Measurements from ENCODE around the gene RNF213.
"Not testable (repeated sequence)": the region's sequence is repeated elsewhere in the genome, so short reads cannot be mapped to it uniquely, and the experiment has no call there.

RNF213 gene

GRCh38 chr17:80296221-80296620 lies 35.6 kb downstream of the RNF213 start:
- DNase-seq: no peak

GRCh38 chr17:80297996-80298560 lies 37.4 kb downstream of the RNF213 start:
- DNase-seq: no peak

- not testable (repeated sequence) for DNase-seq
These were observed 38.9 kb downstream of the RNF213 start for GRCh38 chr17:80299350-80300100.

GRCh38 chr17:80300756-80301155 lies 40.1 kb downstream of the RNF213 start:
- DNase-seq: not testable (repeated sequence)

- DNase-seq: no peak
These were observed 43.2 kb downstream of the RNF213 start for GRCh38 chr17:80303824-80304223.

- DNase-seq: no peak
These were observed 47.5 kb downstream of the RNF213 start for GRCh38 chr17:80307994-80308691.

GRCh38 chr17:80308692-80309517 lies 48.3 kb downstream of the RNF213 start:
- DNase-seq: no peak

- no peak for DNase-seq
These were observed 50.7 kb downstream of the RNF213 start for GRCh38 chr17:80311216-80311827.

GRCh38 chr17:80312621-80313135 lies 52.0 kb downstream of the RNF213 start:
- no peak for DNase-seq

GRCh38 chr17:80313160-80313829 lies 52.6 kb downstream of the RNF213 start:
- DNase-seq: no peak

GRCh38 chr17:80313946-80314345 lies 53.3 kb downstream of the RNF213 start:
- not testable (repeated sequence) for DNase-seq

- DNase-seq: no peak
These were observed 55.0 kb downstream of the RNF213 start for GRCh38 chr17:80315517-80316182.

- DNase-seq: no peak
These were observed 55.8 kb downstream of the RNF213 start for GRCh38 chr17:80316431-80316830.

- DNase-seq: no peak
These were observed 56.5 kb downstream of the RNF213 start for GRCh38 chr17:80316927-80317705.

- DNase-seq: no peak
These were observed 57.0 kb downstream of the RNF213 start for GRCh38 chr17:80317706-80317980.

GRCh38 chr17:80318166-80318565 lies 57.5 kb downstream of the RNF213 start:
- DNase-seq: no peak

GRCh38 chr17:80319262-80319998 lies 58.8 kb downstream of the RNF213 start:
- no peak for DNase-seq

GRCh38 chr17:80319999-80320344 lies 59.3 kb downstream of the RNF213 start:
- DNase-seq: no peak

GRCh38 chr17:80320496-80320895 lies 59.8 kb downstream of the RNF213 start:
- no peak for DNase-seq

GRCh38 chr17:80322864-80323263 lies 62.2 kb downstream of the RNF213 start:
- no peak for DNase-seq

Measured in NCI-H2171 treated with DMSO at 0.1 percent for 48 hours (cell line).